Transverse colon (tissue), 4 donors: ENCODE data around the gene IL12RB1.

Experiments
- EP300 ChIP-seq: sonication (generic); formaldehyde crosslinking; IDR thresholded peaks from one replicate; pipeline ENCODE4 v1.6.1; 2017; ENCODE audit warnings: antibody characterized with exemption, low read depth
- POLR2A ChIP-seq: fragments of 450-650 bp; IDR thresholded peaks from one replicate; pipeline ENCODE4 v1.6.1; 2016; ENCODE audit warnings: antibody characterized with exemption, mild to moderate bottlenecking, moderate library complexity
- POLR2AphosphoS5 ChIP-seq, 3 donors: sonication (generic); formaldehyde crosslinking; IDR thresholded peaks; one replicate each; pipeline ENCODE4 v1.6.1; 2016; ENCODE audit warnings: antibody characterized with exemption in 3 of 3
- TF ChIP-seq, protein P1 (sequence below), 5 experiments: fragments of 200-600 bp in 3 of 5; fragments of 450-650 bp in 2 of 5; sonication (generic) in 3 of 5; IDR thresholded peaks; 1 replicate in 2 of 5; 2 replicates in 3 of 5; pipeline ENCODE4 v1.5.1; 2016 to 2017; ENCODE audit warnings: antibody characterized with exemption in 5 of 5, inconsistent platforms in 3 of 5, mild to moderate bottlenecking in 2 of 5, moderate library complexity in 1 of 5

GRCh38 chr19:18089726-18090125 is 3.0 kb upstream of the IL12RB1 start:
- TF ChIP-seq, protein P1, sequence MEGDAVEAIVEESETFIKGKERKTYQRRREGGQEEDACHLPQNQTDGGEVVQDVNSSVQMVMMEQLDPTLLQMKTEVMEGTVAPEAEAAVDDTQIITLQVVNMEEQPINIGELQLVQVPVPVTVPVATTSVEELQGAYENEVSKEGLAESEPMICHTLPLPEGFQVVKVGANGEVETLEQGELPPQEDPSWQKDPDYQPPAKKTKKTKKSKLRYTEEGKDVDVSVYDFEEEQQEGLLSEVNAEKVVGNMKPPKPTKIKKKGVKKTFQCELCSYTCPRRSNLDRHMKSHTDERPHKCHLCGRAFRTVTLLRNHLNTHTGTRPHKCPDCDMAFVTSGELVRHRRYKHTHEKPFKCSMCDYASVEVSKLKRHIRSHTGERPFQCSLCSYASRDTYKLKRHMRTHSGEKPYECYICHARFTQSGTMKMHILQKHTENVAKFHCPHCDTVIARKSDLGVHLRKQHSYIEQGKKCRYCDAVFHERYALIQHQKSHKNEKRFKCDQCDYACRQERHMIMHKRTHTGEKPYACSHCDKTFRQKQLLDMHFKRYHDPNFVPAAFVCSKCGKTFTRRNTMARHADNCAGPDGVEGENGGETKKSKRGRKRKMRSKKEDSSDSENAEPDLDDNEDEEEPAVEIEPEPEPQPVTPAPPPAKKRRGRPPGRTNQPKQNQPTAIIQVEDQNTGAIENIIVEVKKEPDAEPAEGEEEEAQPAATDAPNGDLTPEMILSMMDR (IDR thresholded peaks at IDR 0.05) = no peak
- TF ChIP-seq POLR2AphosphoS5 (IDR thresholded peaks at IDR 0.05) (no peak), POLR2A (no peak), EP300 (no peak)
